OCI-LY1 (cell line): ENCODE measurements around the gene CLEC4D.
"Not testable (repeated sequence)": the region's sequence is repeated elsewhere in the genome, so short reads cannot be mapped to it uniquely, and the experiment has no call there.

Experiments used
- H2AFZ ChIP-seq: fragments of 200-600 bp; sonication (generic), shearing (Covaris generic); 2 replicates; pipeline ENCODE4 v1.6.0; 2014; ENCODE audit warnings: antibody characterized with exemption, mild to moderate bottlenecking, low read length
- H3F3A ChIP-seq: fragments of 200-600 bp; sonication (generic), shearing (Covaris generic); 2 replicates; pipeline ENCODE4 v1.6.0; 2014; ENCODE audit warnings: mild to moderate bottlenecking, antibody characterized with exemption, low read length, moderate library complexity; ENCODE audit not compliant: insufficient read depth
- H3K27ac ChIP-seq: fragments of 200-600 bp; sonication (generic); 2 replicates; pipeline ENCODE4 v1.5.1; 2014; ENCODE audit warnings: low read length, mixed run types, mild to moderate bottlenecking, low read depth; ENCODE audit not compliant: poor library complexity, severe bottlenecking
- H3K27me3 ChIP-seq: fragments of 200-600 bp; sonication (generic); 2 replicates; pipeline ENCODE4 v1.6.0; 2014; ENCODE audit warnings: antibody characterized with exemption, mild to moderate bottlenecking, low read length, moderate library complexity; ENCODE audit not compliant: insufficient read depth
- H3K36me3 ChIP-seq: fragments of 200-600 bp; sonication (generic); 2 replicates; pipeline ENCODE4 v1.6.1; 2014; ENCODE audit warnings: mild to moderate bottlenecking, antibody characterized with exemption, low read length, moderate library complexity, mixed read lengths; ENCODE audit not compliant: insufficient read depth
- H3K4me1 ChIP-seq: fragments of 200-600 bp; sonication (generic); 2 replicates; pipeline ENCODE4 v1.5.1; 2014; ENCODE audit warnings: mild to moderate bottlenecking, low read length, moderate library complexity; ENCODE audit not compliant: insufficient read depth, severe bottlenecking
- H3K4me2 ChIP-seq: fragments of 200-600 bp; sonication (generic), shearing (Covaris generic); 2 replicates; pipeline ENCODE4 v1.6.1; 2014; ENCODE audit warnings: low read length
- H3K4me3 ChIP-seq: fragments of 200-600 bp; sonication (generic); 2 replicates; pipeline ENCODE4 v1.5.1; 2014; ENCODE audit warnings: low read length, low read depth, mild to moderate bottlenecking, mixed read lengths; ENCODE audit not compliant: poor library complexity, severe bottlenecking
- H3K79me2 ChIP-seq: fragments of 200-600 bp; shearing (Covaris generic); 2 replicates; pipeline ENCODE4 v1.6.1; 2016; ENCODE audit warnings: mixed run types, low read length, mixed read lengths; ENCODE audit not compliant: insufficient read depth
- H3K9ac ChIP-seq: fragments of 200-600 bp; sonication (generic), shearing (Covaris generic); 2 replicates; pipeline ENCODE4 v1.6.1; 2014; ENCODE audit warnings: mild to moderate bottlenecking, low read length, mixed read lengths
- H3K9me2 ChIP-seq: fragments of 200-600 bp; sonication (generic), shearing (Covaris generic); 2 replicates; pipeline ENCODE4 v1.6.1; 2014; ENCODE audit warnings: low read depth, mild to moderate bottlenecking, low read length, mixed read lengths
- H3K9me3 ChIP-seq: fragments of 200-600 bp; shearing (Covaris generic); 2 replicates; pipeline ENCODE4 v1.6.1; 2014; ENCODE audit warnings: low read length, mixed read lengths
- H4K20me1 ChIP-seq: fragments of 200-600 bp; sonication (generic), shearing (Covaris generic); 2 replicates; pipeline ENCODE4 v1.6.0; 2016; ENCODE audit warnings: mild to moderate bottlenecking, low read length; ENCODE audit not compliant: insufficient read depth
- CTCF ChIP-seq: fragments of 200-600 bp; sonication (generic), shearing (Covaris generic); IDR thresholded peaks from 2 replicates; pipeline ENCODE4 v1.5.1; 2017; ENCODE audit warnings: mild to moderate bottlenecking, antibody characterized with exemption, low read length, moderate library complexity, mixed read lengths
- EZH2 ChIP-seq: fragments of 200-600 bp; sonication (generic), shearing (Covaris generic); IDR thresholded peaks from 2 replicates; pipeline ENCODE4 v1.8.0; 2017; ENCODE audit warnings: borderline replicate concordance, mixed run types, mild to moderate bottlenecking, antibody characterized with exemption, low read length, moderate library complexity, mixed read lengths

Gene CLEC4D

GRCh38 chr12:8532045-8532444 is 18.7 kb downstream of the CLEC4D start:
- Histone ChIP-seq H3K4me1 (peaks cover 5% of the 10 kb centered on the region), H3K79me2 (no peaks in the 10 kb centered on the region), H2AFZ (no peak overlapping the region), H3F3A (no peaks in the 10 kb centered on the region), H3K27me3 (no peaks in the 10 kb centered on the region), H3K4me2 (no peak overlapping the region), H3K4me3 (no peak overlapping the region), H3K27ac (no peak overlapping the region), H3K9me2 (no peaks in the 10 kb centered on the region), H3K36me3 (no peaks in the 10 kb centered on the region), H3K9ac (no peak overlapping the region), H4K20me1 (no peaks in the 10 kb centered on the region), H3K9me3 (no peaks in the 10 kb centered on the region)
- TF ChIP-seq CTCF: no peak
- no peak for TF ChIP-seq EZH2

GRCh38 chr12:8537820-8538219 is 24.5 kb downstream of the CLEC4D start:
- peak; percentile 55 for TF ChIP-seq CTCF
- H3K4me1 ChIP-seq: not testable (repeated sequence)
- peak overlapping the region; percentile 30; the same call in 1 of the 2 replicates for H3K4me2 ChIP-seq

GRCh38 chr12:8540831-8541230 is 27.5 kb downstream of the CLEC4D start, which contains the start of gene CLEC4E:
TSS of gene CLEC4E (minus strand) at chr12:8540905. CDS start at chr12:8540797, 108 bp downstream.
- not testable (repeated sequence) for H3K9me3 ChIP-seq, H3K9ac ChIP-seq, H3K4me3 ChIP-seq, H3K4me2 ChIP-seq, H3K36me3 ChIP-seq, H3K27me3 ChIP-seq, H3K27ac ChIP-seq, H4K20me1 ChIP-seq, H3F3A ChIP-seq, H3K9me2 ChIP-seq, H3K79me2 ChIP-seq
- Histone ChIP-seq H3K4me1 (peaks cover 24% of the 10 kb centered on the region), H2AFZ (peak within 1 kb of the TSS; percentile 71; the same call in 1 of the 2 replicates)

More at GRCh38 chr12:8537820-8538219, 24.5 kb downstream of the CLEC4D start:
- not testable (repeated sequence) for H3K27ac ChIP-seq, H2AFZ ChIP-seq, H3F3A ChIP-seq, H3K4me3 ChIP-seq, H4K20me1 ChIP-seq, H3K9ac ChIP-seq, H3K79me2 ChIP-seq, H3K9me3 ChIP-seq, H3K27me3 ChIP-seq, H3K9me2 ChIP-seq, H3K36me3 ChIP-seq

- H3K9ac ChIP-seq: no peak overlapping the region
- no peak overlapping the region for H3K4me2 ChIP-seq
- H4K20me1 ChIP-seq: no peaks in the 10 kb centered on the region
- H3F3A ChIP-seq: no peaks in the 10 kb centered on the region
- no peaks in the 10 kb centered on the region for H3K27me3 ChIP-seq
- H3K4me3 ChIP-seq: no peak overlapping the region
- no peaks in the 10 kb centered on the region for H3K79me2 ChIP-seq
- H3K9me2 ChIP-seq: no peaks in the 10 kb centered on the region
- no peak overlapping the region for H3K27ac ChIP-seq
- H3K4me1 ChIP-seq: peaks cover 27% of the 10 kb centered on the region
- H3K9me3 ChIP-seq: no peaks in the 10 kb centered on the region
- peak overlapping the region; percentile 71; the same call in 1 of the 2 replicates for H2AFZ ChIP-seq
- TF ChIP-seq CTCF: no peak
- no peak for TF ChIP-seq EZH2
- no peaks in the 10 kb centered on the region; the same call in 1 of the 2 replicates for H3K36me3 ChIP-seq
Measured at GRCh38 chr12:8541562-8541961, 28.3 kb downstream of the CLEC4D start.
